ENCODE measurements around the gene TC2N. TPM values are rescaled to one million over a fixed set of nuclear protein-coding genes. Genes with fewer than 3 reads are reported as not detected.
"Not testable (repeated sequence)": the region's sequence is repeated elsewhere in the genome, so short reads cannot be mapped to it uniquely, and the experiment has no call there.

Gene TC2N
- total RNA-seq, 2 donors from 2014 or later = 67.6 to 93.4 TPM

- intact Hi-C loops (cut with DNase I) = no loop called here
These were observed 39.6 kb downstream of the TC2N start for GRCh38 chr14:91827746-91828145.

DNA sequence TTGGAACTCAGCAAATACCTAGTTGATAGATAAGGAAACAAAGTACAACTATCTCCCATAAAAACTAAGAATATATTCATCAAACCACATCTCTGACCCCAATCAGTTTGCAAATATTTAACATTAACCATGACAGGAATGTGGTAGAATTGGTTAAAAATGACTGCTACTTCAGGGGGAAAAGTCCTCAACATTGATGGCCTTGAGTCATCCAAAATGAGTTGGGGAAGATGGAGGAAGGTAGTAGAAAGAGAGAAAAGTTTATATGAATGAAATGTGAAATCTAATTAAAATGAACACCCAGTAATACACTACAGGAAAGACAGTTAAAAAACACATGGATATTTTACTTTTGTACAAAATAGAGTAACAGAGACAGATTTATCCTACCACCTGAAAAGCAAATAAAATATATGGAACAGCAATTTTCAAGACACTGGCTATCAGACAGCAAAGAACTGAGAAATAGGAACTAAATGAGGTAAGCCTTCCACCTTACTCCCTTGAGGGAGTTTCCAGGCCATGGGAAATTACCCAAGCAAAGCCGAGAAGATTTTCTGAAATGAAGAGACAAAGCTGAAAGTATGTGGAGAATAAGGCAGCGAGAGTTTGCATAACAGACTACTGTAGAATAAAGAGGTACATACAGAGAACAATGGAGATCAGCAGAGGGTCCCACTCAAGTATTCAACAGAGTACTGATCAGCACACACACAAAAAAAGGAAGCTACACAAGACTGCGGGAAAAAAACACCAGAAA is 49.6 kb downstream of the TC2N start:
- Histone ChIP-seq H3K27me3 (no peaks in the 10 kb centered on the region), H3K36me3 (no peaks in the 10 kb centered on the region), H3K9me3 (no peaks in the 10 kb centered on the region), H3K4me3 (no peak overlapping the region), H3K27ac (no peak overlapping the region), H3K9ac (ENCODE audit: low read depth in 2 of 2, low read length in 2 of 2) (no peak overlapping the region), H3K4me1 (no peaks in the 10 kb centered on the region)
- no peak for DNase-seq
- intact Hi-C loops (cut with DNase I) = no loop called here
- TF ChIP-seq, protein P1, sequence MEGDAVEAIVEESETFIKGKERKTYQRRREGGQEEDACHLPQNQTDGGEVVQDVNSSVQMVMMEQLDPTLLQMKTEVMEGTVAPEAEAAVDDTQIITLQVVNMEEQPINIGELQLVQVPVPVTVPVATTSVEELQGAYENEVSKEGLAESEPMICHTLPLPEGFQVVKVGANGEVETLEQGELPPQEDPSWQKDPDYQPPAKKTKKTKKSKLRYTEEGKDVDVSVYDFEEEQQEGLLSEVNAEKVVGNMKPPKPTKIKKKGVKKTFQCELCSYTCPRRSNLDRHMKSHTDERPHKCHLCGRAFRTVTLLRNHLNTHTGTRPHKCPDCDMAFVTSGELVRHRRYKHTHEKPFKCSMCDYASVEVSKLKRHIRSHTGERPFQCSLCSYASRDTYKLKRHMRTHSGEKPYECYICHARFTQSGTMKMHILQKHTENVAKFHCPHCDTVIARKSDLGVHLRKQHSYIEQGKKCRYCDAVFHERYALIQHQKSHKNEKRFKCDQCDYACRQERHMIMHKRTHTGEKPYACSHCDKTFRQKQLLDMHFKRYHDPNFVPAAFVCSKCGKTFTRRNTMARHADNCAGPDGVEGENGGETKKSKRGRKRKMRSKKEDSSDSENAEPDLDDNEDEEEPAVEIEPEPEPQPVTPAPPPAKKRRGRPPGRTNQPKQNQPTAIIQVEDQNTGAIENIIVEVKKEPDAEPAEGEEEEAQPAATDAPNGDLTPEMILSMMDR (IDR thresholded peaks at IDR 0.05) = no peak

More at GRCh38 chr14:91827746-91828145, 39.6 kb downstream of the TC2N start:
- Histone ChIP-seq H3K36me3 (no peaks in the 10 kb centered on the region), H3K4me1 (peaks cover 7% of the 10 kb centered on the region), H3K9me3 (no peaks in the 10 kb centered on the region), H3K27me3 (no peaks in the 10 kb centered on the region), H3K27ac (no peak overlapping the region), H3K9ac (ENCODE audit: low read depth in 2 of 2, low read length in 2 of 2) (no peak overlapping the region), H3K4me3 (no peak overlapping the region)
- no peak for DNase-seq
- TF ChIP-seq, protein P1 (IDR thresholded peaks at IDR 0.05) = no peak

GRCh38 chr14:91814317-91814716 is 53.0 kb downstream of the TC2N start:
- Histone ChIP-seq H3K4me1 (no peaks in the 10 kb centered on the region), H3K4me3 (no peak overlapping the region), H3K27me3 (no peaks in the 10 kb centered on the region), H3K27ac (no peak overlapping the region), H3K9me3 (no peaks in the 10 kb centered on the region), H3K36me3 (no peaks in the 10 kb centered on the region), H3K9ac (ENCODE audit: low read depth in 2 of 2, low read length in 2 of 2) (no peak overlapping the region)
- DNase-seq = no peak
- TF ChIP-seq, protein P1 (IDR thresholded peaks at IDR 0.05) = no peak
- intact Hi-C loops (cut with DNase I) = no loop called here

GRCh38 chr14:91810699-91811098 is 56.6 kb downstream of the TC2N start:
- Histone ChIP-seq H3K27ac (no peak overlapping the region), H3K4me1 (no peaks in the 10 kb centered on the region), H3K9me3 (no peaks in the 10 kb centered on the region), H3K9ac (ENCODE audit: low read depth in 2 of 2, low read length in 2 of 2) (no peak overlapping the region), H3K36me3 (peaks cover 6% of the 10 kb centered on the region), H3K27me3 (no peaks in the 10 kb centered on the region), H3K4me3 (no peak overlapping the region)
- intact Hi-C loops (cut with DNase I) = no loop called here
- TF ChIP-seq, protein P1 (IDR thresholded peaks at IDR 0.05) = no peak
- no peak for DNase-seq

DNA sequence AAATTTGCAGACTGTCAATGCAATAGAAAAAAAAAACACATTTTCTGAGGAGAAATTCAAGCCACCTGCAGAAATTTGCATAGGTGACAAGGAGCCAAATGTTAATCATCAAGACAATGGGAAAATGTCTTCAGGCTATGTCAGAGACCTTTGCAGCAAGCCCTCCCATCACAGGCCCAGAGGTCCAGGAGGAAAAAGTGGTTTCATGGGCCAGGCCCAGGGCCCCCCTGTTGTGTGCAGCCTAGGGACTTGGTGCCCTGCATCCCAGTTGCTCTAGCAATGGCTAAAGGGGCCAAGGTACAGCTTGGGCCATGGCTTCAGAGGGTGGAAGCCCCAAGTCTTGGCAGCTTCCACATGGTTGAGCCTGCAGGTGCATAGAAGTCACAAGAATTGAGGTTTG is 60.6 kb downstream of the TC2N start:
- DNase-seq = no peak
- H3K27me3 ChIP-seq = no peaks in the 10 kb centered on the region
- H3K4me1 ChIP-seq = no peaks in the 10 kb centered on the region
- intact Hi-C loops (cut with DNase I) = no loop called here
- TF ChIP-seq, protein P1 (IDR thresholded peaks at IDR 0.05) = no peak
- no peaks in the 10 kb centered on the region for H3K9me3 ChIP-seq
- no peak overlapping the region for H3K4me3 ChIP-seq
- H3K36me3 ChIP-seq = peaks cover 6% of the 10 kb centered on the region
- no peak overlapping the region for H3K9ac ChIP-seq (ENCODE audit: low read depth in 2 of 2, low read length in 2 of 2)
- no peak overlapping the region for H3K27ac ChIP-seq

DNA sequence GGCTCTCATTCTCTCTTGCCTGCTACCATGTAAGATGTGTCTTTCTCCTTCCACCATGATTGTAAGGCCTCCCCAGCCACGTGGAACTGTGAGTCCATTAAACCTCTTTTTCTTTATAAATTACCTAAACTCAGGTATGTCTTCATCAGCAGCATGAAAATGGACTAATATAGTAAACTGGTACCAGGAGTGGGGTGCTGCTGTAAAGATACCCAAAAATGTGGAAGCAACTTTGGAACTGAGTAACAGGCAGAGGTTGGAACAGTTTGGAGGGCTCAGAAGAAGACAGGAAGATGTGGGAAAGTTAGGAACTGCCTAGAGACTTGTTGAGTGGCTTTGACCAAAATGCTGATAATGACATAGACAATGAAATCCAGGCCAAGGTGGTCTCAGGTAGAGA is 61.2 kb downstream of the TC2N start:
- H3K27ac ChIP-seq; DNase-seq; H3K4me1 ChIP-seq; H3K9me3 ChIP-seq; H3K27me3 ChIP-seq; H3K4me3 ChIP-seq; H3K36me3 ChIP-seq; intact Hi-C loops (cut with DNase I); H3K9ac ChIP-seq (ENCODE audit: low read depth in 2 of 2, low read length in 2 of 2): not testable (repeated sequence)
